ENCODE measurements around the gene ARFGEF2. TPM values are rescaled to one million over a fixed set of nuclear protein-coding genes. Genes with fewer than 3 reads are reported as not detected.

The ARFGEF2 gene
- total RNA-seq, 3 donors from 2014 or later = 46.2 to 73.8 (median 68.0) TPM

DNA sequence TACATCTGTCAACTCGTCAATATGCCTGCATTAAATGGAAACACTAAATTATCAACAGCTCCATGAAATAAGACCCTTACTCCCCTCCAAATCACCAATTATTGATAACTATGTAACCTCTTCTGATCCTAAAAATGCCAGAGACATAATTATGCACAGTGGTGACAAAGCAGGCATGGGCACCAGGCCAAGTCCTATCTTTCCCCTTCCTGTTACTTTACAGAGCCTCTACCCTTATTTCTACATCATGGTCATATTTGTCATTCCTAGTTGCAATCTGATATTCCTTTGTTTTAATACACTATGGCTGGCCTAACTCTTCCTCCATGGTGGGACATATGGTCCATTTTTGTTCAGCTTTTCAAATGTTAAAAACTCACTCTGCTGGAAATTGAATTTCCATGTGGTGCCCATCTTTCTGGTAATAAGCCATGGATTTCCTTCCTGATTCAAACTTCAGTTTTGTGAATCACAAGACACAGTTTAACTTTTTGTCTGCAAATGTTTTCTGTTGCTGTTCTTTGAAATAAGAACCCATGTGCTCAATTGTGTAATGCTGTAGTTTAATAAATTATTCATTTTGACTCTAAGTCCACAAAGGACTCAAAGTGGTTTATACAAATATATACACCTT, 41.8 kb upstream of the ARFGEF2 start:
- ATAC-seq = no peak
- intact Hi-C loops (cut with DNase I, micrococcal nuclease) = no loop called here
- TF ChIP-seq, protein P1, sequence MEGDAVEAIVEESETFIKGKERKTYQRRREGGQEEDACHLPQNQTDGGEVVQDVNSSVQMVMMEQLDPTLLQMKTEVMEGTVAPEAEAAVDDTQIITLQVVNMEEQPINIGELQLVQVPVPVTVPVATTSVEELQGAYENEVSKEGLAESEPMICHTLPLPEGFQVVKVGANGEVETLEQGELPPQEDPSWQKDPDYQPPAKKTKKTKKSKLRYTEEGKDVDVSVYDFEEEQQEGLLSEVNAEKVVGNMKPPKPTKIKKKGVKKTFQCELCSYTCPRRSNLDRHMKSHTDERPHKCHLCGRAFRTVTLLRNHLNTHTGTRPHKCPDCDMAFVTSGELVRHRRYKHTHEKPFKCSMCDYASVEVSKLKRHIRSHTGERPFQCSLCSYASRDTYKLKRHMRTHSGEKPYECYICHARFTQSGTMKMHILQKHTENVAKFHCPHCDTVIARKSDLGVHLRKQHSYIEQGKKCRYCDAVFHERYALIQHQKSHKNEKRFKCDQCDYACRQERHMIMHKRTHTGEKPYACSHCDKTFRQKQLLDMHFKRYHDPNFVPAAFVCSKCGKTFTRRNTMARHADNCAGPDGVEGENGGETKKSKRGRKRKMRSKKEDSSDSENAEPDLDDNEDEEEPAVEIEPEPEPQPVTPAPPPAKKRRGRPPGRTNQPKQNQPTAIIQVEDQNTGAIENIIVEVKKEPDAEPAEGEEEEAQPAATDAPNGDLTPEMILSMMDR (IDR thresholded peaks at IDR 0.05) = no peak
- H3K4me1 ChIP-seq (ENCODE audit: low read depth) = no peaks in the 10 kb centered on the region
- H3K36me3 ChIP-seq (ENCODE audit: low read depth) = no peaks in the 10 kb centered on the region
- H3K4me3 ChIP-seq = no peak overlapping the region
- no peak for DNase-seq
- H3K9me3 ChIP-seq = no peaks in the 10 kb centered on the region

DNA sequence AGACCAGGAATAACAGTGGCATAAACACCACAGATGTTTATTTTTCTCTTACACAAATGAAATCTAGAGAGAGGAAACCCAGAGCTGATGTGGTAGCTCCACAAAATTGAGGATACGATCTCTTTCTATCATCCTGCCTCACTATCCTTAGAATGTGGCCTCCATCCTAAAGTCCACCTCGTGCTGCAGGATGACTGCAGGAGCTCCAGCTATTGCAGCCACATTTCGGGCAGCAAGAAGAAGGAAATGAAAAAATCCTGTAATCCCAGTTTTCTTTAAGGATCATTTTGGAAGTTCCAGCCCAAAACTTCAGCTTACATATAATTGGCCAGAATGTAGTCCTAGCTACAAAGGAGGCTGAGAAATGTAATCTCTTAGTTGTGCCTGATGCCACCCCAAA, 41.2 kb upstream of the ARFGEF2 start:
- no peaks in the 10 kb centered on the region for H3K36me3 ChIP-seq (ENCODE audit: low read depth)
- no peaks in the 10 kb centered on the region for H3K4me1 ChIP-seq (ENCODE audit: low read depth)
- TF ChIP-seq, protein P1 (IDR thresholded peaks at IDR 0.05) = no peak
- DNase-seq = no peak
- no peak overlapping the region for H3K4me3 ChIP-seq
- no peaks in the 10 kb centered on the region for H3K9me3 ChIP-seq
- no peak for ATAC-seq
- intact Hi-C loops (cut with DNase I, micrococcal nuclease) = no loop called here

- DNase-seq (no peak), ATAC-seq (no peak)
- intact Hi-C loops (cut with DNase I, micrococcal nuclease) = no loop called here
- TF ChIP-seq, protein P1 (IDR thresholded peaks at IDR 0.05) = no peak
- H3K4me1 ChIP-seq (ENCODE audit: low read depth) = no peaks in the 10 kb centered on the region
- H3K36me3 ChIP-seq (ENCODE audit: low read depth) = no peaks in the 10 kb centered on the region
- H3K4me3 ChIP-seq = no peak overlapping the region
- H3K9me3 ChIP-seq = no peaks in the 10 kb centered on the region
Measured at GRCh38 chr20:48880981-48881657, 40.4 kb upstream of the ARFGEF2 start.

GRCh38 chr20:48885237-48885636, 36.3 kb upstream of the ARFGEF2 start:
- no peak for ATAC-seq
- TF ChIP-seq, protein P1 (IDR thresholded peaks at IDR 0.05) = no peak
- intact Hi-C loops (cut with DNase I, micrococcal nuclease) = no loop called here
- no peaks in the 10 kb centered on the region for H3K9me3 ChIP-seq
- H3K4me3 ChIP-seq = no peak overlapping the region
- H3K36me3 ChIP-seq (ENCODE audit: low read depth) = no peaks in the 10 kb centered on the region
- no peaks in the 10 kb centered on the region for H3K4me1 ChIP-seq (ENCODE audit: low read depth)
- DNase-seq = no peak

DNA sequence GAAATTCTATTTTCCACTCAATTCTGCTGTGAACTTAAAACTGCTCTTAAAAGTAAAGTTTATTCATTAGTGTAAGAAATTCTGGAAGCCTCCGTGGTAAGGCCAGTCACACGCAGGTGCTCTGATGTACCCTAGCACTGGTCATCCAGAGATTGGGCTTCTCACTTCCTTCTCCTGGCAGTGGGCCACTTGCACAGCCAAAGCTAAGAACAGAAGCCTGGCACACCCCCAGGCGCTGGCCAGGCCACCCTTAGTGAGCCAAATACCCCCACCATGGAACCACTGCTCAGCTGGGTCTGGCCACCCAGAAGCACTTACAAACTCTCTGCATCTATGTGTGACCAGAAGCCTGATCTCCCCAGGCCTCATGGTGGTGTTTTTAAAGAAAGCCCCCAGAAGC, 35.3 kb upstream of the ARFGEF2 start:
- TF ChIP-seq, protein P1 (IDR thresholded peaks at IDR 0.05) = no peak
- Histone ChIP-seq H3K4me1 (ENCODE audit: low read depth) (no peaks in the 10 kb centered on the region), H3K36me3 (ENCODE audit: low read depth) (no peaks in the 10 kb centered on the region), H3K9me3 (no peaks in the 10 kb centered on the region), H3K4me3 (no peak overlapping the region)
- DNase-seq = no peak
- intact Hi-C loops (cut with DNase I, micrococcal nuclease) = no loop called here
- no peak for ATAC-seq
